Activated T-cell treated with anti-CD3 and anti-CD28 coated beads for 1 hour (primary cell): ENCODE measurements around the gene ABCA9.

Source experiments
- DNase-seq: peaks from one replicate; pipeline ENCODE4 v3.0.0-alpha.2; 2020; ENCODE audit warnings: low read depth

ABCA9 gene

DNA sequence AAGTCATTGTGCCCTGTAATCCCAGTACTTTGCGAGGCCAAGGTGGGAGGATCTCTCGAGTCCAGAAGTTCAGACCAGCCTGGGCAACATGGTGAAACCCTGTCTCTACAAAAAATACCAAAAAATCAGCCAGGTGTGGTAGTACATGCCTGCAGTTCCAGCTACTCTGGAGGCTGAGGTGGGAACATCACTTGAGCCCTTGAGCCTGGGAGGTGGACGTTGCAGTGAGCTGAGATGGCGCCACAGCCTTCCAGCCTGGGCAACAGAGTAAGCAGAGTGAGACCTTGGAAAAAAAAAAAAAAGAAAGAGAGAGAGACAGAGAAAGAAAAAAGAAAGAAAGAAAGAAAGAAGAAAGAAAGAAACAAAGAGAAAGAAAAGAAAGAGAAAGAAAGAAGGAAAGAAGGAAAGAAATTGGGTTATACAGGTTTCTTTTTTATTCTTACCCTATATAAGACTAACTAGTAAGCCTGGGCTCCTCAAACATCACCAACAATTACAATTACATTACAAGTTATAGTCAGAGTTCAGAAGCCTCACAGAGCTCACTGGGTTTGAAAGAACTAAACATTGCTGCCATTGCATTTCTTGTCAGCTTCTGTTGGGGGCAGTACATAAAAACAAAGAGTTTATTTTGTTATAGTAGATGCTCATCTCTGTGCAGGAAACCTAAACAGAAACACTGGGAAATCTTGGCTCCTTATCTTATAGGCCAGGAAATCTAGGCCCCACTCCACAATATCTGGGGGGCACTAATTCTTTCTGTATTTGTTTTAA, 6.7 kb upstream of the ABCA9 start:
- no peak for DNase-seq

DNA sequence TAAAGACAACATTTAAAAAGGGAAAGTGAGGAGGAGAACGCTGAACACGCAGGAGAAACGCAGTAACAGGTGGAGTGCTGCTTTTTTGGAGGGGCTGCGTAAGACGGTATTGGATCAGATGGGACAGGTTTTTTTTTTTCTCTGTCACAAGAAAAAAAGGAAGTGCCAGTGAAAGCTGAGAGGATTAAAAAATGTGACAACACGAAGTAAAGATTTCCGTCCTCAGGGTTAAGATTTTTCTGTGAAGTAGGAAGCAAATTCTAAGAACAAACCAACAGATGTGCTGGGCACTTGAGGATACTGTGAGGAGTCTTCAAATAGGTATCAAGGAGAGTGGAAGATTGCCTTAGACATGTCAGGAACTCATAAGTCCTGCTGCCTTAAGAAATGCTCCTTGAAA, 5.8 kb upstream of the ABCA9 start:
- no peak for DNase-seq

DNA sequence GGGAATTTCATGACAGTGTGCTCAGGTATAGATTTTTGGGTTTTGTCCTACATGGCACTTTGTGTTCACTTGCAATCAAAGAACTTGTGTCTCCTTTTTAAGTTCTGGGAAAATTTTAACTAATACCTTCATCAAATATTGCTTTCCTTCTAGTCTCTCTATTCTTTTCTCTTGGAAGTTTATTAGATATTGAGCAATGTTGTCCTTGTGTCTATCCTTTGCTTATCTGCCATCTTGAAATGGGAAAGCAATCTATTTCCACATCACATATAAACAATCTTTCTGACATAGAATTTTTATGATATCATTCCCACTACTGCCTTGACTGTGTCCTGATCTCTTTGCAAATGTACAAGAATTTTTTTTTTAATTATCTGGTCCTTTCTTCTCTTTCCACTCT, 4.4 kb upstream of the ABCA9 start:
- DNase-seq, result no peak

DNA sequence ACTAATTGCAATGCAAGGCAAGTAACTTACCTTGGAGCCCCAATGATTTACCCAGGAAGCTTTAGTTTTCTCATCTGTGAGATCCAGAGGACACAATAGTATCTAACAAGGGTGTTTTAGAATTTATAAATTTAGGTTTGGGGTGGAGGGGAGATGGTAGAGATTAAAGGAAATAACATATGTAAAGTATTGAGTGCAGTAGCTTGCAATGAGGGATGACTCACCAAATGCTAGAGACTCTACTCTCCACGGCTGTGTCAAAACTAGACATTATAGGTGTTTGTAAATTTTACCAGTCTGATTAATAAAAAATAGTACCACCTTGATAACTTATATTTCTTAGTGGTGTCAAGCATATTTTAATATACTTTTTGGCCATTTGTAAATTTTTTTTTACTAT, 3.7 kb upstream of the ABCA9 start:
- no peak for DNase-seq

DNA sequence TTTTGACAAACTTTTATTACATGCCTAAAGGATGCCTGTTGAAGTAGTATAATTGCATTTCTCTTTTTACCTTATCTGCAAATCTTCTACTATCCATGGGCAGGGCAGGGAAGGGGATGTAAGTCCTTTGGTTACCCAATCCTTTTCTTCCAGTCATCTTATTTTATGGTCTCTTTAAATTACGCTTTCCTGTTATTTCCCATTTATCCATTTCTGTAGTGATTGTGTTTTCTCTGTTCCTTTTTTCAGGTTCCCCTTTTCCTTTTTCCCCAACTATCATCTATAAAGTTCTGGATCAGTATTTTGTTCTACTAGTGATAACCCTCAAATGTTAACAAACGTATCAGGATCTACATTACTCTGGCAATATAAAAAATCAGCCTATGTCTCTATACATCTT, 3.3 kb upstream of the ABCA9 start:
- DNase-seq, result no peak

DNA sequence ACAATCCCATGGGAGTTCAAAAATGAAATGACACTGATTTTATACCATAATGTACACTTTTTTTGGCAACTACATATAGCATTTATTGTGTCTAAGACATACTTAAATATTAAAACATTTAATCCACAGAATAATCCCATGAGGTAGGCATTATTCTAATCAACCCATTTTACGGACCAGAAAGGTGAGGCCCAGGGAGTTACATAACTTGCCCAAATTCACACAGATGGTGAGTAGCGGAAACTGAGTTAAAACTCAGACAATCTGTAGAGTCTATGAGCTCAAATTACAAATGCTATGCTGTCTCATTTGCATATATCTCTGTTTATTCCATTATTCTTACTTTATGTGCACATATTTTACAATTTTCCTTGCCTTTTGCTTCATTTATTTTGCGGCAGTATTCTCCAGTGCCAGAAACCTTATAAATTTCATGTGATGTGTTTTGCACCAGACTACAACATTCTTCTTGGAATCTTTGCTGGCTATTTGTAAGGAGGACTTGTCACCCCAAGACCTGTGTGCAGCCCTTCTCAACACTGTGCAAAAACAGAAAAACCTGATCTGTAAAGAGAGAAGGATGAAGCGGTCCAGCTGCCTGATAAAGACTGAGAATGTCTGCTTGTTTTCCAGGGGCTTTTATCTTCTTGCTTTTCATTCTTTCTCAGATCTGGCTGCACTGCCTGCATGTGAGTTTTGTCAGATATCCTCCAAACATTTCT, 2.3 kb upstream of the ABCA9 start:
- DNase-seq, result no peak

DNA sequence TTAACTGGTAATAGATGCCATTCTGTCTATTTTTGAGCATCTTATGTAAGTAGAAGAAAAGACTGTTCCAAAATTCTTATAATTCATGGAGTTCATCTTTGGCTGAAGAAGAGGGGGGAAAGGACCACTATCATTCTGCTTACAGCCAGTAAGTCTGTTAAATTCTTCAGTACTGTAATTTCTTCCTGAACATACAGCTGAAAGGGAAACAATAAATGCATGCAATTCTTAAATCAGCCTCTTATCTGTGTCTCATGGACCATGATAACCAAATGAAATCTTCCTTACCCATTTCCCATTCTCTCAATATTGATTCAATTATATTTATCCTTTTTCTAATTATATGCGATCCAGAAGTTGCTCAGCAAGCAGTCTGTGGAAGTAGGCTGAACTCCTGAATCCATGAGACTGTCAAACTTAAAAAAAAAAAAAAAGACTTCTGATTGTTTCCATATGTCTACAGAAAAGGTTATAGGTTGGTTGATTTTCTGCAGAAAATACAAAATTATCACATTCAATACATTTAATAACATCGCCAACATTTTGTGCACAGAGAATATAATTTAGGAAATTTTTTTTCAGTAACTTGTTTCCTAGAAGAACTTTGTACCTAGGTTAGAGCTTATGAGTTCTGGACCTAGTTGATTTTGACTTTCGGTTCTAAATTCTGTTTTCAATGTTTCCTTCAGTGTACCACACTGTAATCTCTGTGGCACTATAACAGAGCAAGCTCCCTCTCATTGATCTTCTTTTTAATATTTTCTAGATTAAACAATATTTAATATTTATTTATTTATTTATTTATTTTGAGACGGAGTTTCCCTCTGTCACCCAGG, 1.2 kb upstream of the ABCA9 start:
- no peak for DNase-seq

DNA sequence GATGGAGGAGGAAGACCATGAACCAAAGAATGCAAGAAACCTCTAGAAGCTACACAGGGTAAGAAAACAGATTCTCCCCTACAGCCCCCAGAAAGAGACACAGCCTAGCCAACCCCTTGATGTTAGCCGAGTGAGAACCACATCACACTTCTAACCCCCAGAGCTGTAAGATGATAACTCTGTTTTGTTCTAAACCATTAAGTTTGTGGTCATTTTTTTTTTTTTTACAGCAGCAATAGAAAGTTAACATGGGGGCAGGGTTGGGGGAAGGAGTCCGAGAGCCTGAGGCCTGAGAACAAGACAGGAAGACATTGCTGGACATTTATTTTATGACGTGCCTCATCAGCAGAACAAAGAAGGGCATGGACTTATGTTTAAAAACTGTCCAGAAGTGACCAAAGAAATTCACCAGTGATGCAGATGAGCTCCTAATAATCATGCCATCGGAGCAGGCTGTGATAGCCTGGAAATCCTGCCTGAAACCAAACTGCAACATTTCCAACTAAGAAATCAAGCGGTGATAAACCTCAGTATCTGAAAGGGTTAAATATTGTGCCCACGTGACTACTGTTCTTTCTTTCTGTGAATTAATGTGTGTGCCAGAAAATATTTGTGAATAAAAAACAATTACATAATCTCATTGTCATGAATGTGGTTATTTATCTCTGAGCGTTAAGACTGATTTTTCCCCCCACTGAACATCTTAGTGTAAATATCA, 1.1 kb downstream of the ABCA9 start:
- DNase-seq, result no peak

DNA sequence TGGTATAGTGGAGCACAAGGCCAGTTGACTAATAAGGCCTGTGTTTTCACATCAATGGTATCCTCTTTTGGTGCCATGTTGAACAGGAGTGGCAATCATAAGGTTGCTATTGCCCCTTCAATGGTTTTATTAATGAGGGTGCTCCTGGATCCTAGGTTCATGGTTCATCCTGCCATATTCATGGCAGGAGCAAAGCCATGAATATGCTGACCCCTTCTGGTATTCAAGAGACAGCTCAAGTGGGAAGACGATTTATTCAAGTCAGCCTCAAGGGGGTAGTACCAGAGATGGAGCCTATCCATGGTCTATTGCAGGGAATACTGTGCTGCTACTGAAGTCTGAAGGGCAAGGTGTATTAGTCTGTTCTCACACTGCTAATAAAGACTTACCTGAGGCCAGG, 2.6 kb downstream of the ABCA9 start:
- DNase-seq, result no peak

DNA sequence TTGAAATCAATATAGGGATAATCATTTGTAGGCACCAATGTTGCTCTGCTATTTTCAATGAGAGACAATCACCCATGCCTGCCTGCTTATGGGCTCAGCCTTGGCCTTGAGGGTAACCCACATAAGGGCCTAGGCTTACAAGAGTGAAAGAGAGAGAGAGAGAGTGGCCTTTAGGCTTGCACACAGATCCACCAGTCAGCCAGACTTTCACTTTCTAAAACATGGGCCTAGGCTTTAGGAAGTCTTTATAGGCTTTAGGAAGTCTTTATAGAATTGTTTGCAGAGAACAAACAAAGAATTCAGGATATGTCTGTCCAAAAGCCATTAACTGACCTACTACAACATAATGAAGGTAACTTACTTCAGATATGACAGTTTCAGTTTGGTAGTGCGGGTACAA, 3.4 kb downstream of the ABCA9 start:
- DNase-seq, result no peak

DNA sequence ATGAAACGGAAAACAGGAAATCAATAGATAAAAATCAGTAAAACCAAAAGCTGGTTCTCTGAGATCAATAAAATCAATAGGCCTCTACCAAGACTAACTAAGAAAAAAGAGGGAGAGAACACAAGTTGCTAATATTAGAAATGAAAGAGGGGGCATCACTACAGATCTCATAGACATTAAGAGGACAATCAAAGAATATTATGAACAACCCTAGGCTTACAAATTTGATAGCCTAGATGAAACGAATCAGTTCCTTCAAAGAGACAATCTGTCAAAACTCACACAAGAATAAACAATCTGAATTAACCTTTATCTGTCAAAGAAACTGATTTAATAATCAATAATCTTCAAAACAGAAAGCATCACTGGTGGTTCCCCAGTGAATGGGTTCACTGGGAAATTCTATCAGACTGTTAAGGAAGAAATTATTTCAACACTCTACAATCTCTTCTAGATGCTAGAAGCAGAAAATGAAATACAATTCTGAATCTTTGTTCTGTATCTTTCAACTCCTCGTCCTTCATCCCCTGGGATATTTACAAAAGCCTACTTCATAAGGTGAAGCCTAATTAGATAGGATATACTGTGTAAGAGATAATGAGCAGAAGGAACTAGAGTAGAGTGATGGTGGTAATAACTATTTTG, 4.4 kb downstream of the ABCA9 start:
- DNase-seq, result no peak

DNA sequence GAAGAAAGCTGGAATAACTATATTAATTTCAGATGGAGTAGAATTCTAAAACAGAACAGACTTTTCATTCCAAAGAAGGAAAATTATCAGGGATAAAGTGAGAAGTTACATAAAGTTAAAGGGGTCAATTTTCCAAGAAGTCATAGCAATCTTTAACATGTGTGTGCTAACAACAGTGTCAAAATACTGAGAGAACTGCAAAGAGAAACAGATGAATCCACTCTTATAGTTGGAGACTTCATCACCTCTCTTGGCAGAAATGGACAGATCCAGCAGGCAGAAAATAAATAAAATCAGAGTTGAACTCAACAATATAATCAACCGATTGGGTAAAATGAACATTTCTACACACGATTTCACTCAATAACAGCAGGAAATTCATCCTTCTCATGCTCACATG, 5.4 kb downstream of the ABCA9 start:
- no peak for DNase-seq

DNA sequence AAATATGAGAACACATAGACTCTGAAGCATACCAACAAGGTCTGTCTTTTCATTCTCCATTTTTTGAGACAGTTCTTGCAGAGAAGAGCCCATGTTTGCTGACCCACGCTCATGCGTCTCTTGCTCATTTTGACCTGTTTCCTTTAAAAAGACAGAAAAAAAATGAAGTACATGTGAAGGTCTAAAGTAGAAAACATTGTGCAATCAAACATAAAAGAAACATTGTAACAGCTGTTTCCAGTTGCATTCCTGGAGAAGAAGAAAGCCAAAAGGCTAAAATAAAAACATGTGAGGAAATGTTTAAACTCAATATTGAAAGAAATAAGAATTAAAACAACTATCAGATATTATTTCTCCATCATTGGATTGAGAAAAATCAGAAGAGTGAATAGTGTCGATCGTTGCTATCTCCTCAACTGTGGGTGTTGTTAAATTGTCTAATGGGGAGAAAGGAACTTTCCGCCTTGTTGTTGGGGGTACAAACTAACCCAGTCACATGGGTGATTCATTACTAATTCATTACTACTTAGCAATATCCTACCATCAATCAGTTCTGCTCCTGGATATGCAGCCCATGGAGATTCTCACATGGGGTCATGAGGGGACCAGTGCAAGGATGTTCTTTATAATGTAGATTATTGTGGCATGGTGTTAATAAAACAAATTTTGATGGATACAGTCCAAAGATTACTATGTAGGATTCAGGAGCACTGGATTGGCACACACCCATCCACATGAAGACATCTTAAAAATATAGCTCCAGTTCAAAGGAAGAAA, 9.5 kb downstream of the ABCA9 start:
- DNase-seq, result no peak

DNA sequence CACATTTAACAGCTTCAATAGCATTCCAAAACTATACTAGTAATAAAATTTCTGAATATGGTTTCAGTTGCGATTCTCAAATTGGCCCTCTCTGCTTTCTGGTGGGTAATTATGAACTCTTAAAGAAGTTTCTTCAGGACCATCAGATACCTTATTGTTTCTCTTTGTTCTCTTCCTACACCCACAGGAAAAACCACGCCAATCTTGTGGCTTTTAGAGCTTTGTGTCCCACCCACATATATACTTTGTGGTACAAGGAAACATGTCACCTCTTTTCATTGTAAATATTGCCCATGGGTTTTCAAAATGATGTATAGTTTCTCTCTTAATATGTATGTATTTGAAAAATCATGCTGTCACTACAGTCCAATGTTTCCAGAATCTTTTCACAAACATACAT, 12.1 kb downstream of the ABCA9 start:
- no peak for DNase-seq

DNA sequence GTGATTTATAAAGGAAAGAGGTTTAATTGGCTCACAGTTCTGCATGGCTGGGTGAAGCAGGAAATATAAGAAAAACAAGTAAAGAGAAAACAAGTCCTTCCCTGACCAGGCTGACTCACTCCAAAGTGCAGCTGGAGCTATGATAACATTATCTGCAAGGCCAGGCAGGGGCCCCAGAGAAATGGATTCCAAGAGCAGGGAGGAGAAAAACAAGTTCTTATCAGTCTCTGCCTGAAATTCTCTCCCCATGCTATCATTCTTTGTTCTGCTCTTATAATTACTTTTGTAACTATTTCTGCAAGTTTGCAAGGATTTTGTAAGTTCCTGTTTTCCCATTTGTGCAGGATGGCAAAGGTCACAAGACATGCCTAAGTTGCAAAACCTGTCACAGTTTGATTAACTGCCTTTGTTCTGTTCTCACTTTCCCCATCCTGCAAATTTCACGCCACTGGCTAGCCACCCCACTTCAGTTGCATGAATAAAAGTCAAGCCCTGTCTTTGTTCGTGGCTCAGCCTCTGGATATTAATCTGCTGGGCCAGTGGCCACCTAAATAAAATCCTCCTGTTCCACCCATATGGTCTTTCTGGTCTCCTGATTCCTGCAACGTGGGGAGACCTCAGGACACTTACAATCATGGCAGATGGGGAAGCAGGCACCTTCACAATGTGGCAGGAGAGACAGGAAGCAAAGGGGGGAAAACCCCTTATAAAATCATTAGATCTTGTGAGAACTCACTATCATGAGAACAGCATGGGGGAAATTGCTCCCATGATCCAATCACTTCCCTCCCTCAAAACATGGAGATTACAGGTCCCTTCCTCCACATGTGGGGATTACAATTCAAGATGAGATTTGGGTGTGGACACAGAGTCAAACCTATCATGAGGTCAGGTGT, 13.1 kb downstream of the ABCA9 start:
- no peak for DNase-seq

DNA sequence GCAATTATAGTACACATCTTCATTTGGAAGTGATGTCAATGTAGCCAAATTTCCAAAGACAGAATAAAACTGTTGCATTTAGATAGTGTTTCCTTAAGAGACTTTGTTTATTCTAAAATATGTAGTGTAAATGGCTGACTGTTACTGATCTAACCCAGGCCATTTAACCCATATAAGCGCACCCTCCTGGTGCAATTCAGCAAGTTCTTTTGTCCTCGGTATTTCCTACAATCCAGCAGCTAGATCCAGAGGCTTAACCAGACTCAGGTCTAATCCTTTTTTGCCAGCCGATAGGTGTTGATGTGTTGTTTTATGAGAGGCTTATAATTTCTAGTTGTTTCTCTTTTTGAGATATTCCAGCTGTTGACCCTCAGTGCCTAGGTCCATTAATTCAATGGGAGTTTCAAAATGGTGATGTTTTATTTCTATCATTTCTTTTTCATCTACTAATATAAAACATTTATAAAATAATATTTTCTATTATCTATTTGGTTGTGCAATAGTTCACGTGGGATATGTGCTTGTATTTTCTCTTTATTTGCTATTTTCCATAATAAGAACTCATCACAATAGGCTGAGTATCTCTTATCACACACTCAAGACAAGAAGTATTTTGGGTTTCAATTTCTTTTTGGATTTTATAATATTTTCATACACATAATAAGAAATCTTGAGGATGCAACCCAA, 14.5 kb downstream of the ABCA9 start:
- DNase-seq, result no peak

DNA sequence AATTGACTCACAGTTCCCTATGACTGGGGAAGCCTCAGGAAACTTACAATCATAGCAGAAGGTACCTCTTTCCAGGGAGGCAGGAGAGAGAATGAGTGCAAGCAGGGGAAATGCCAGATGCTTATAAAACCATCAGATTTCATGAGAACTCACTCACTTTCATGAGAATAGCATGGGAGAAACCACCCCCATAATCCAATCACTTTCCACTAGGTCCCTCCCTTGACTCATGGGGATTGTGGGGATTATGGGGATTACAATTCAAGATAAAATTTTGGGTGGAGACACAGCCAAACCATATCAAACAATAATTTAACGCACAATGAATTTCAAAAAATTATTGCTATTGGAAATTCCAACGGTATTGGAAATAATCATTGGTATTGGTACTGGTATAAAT, 15.1 kb downstream of the ABCA9 start:
- no peak for DNase-seq

DNA sequence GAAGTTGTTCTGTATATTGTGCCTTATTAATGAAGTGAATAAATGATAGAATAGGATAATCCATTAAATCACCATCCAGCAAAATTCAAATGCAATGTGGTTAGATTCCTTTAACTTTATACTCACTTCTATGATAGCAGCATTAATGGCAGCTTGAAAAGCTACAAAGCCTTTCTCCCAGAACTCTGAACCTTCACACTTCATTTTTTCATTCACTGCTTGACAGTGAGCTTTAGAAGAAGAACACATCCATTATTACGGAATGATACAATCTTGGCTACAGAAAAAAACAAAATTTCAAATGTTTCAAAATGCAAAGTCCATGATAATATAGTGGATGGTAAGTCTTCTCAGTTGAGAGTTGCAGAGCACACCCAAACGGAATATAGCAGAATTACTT, 16.4 kb downstream of the ABCA9 start:
- DNase-seq, result no peak

DNA sequence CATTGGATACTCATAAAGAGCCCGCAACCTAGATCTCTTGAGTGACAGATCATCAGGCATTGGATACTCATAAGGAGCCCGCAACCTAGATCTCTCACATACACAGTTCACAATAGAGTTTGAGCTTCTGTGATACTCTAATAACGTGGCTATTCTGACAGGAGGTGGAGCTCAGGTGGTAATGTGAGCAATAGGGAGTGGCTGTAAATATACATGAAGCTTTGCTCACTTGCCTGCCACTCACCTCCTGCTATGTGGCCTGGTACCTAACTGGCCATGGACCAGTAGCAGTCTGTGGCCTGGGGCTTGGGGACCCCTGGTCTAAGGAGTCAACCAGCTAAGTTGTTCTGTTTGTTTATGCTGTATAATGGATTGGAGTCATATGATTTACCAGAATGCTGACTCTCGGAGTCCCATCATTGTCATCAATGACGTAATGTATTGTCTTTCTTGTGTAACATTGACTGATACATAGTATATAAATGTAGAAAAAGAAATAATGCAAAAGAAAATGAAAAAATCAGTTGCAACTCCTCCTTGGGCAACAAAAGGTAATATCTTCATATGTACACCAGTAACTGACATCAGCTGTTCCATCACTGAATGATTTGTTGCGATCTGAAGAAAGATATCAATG, 17.5 kb downstream of the ABCA9 start:
- no peak for DNase-seq
